Neural progenitor cell (in vitro differentiated cells): ENCODE data around the gene C22orf31. TPM values are rescaled to one million over a fixed set of nuclear protein-coding genes. Genes with fewer than 3 reads are reported as not detected.

ENCODE experiments used
- DNase-seq: peaks from one replicate; pipeline ENCODE4 v3.0.0-alpha.2; 2016; ENCODE audit warnings: low spot score
- H2AFZ ChIP-seq: fragments of 200-600 bp; sonication (generic); replicated peaks from 2 replicates; pipeline ENCODE4 v1.6.1; 2016; ENCODE audit warnings: antibody characterized with exemption
- H3F3A ChIP-seq: fragments of 200-600 bp; sonication (generic); 2 replicates; pipeline ENCODE4 v1.6.1; 2016; ENCODE audit warnings: antibody characterized with exemption, low read depth
- H3K27ac ChIP-seq: fragments of 200-600 bp; sonication (generic); 2 replicates; pipeline ENCODE4 v1.5.1; 2016; ENCODE audit warnings: mild to moderate bottlenecking
- H3K27me3 ChIP-seq: fragments of 200-600 bp; sonication (generic); 2 replicates; pipeline ENCODE4 v1.6.1; 2016; ENCODE audit warnings: mild to moderate bottlenecking, moderate library complexity
- H3K36me3 ChIP-seq: fragments of 200-600 bp; sonication (generic); 2 replicates; pipeline ENCODE4 v1.5.1; 2016
- H3K4me1 ChIP-seq: fragments of 200-600 bp; sonication (generic); 2 replicates; pipeline ENCODE4 v1.6.1; 2016; ENCODE audit warnings: mixed run types
- H3K4me2 ChIP-seq: fragments of 200-600 bp; sonication (generic); 2 replicates; pipeline ENCODE4 v1.6.1; 2016
- H3K4me3 ChIP-seq: fragments of 200-600 bp; sonication (generic); 2 replicates; pipeline ENCODE4 v1.5.1; 2016
- H3K79me2 ChIP-seq: fragments of 200-600 bp; sonication (generic); 2 replicates; pipeline ENCODE4 v1.6.1; 2016; ENCODE audit warnings: low read depth
- H3K9ac ChIP-seq: fragments of 200-600 bp; sonication (generic); 2 replicates; pipeline ENCODE4 v1.6.1; 2016
- H3K9me3 ChIP-seq: fragments of 200-600 bp; sonication (generic); 2 replicates; pipeline ENCODE4 v1.5.1; 2016; ENCODE audit warnings: low read depth
- H4K20me1 ChIP-seq: fragments of 200-600 bp; sonication (generic); 2 replicates; pipeline ENCODE4 v1.6.1; 2016; ENCODE audit warnings: low read depth
- H3K27ac Mint-ChIP-seq: 3 replicates; pipeline ENCODE4 v1.8.0; 2021; ENCODE audit warnings: mixed read lengths
- H3K27me3 Mint-ChIP-seq: 2 replicates; pipeline ENCODE4 v1.8.0; 2022; ENCODE audit warnings: low read depth, mild to moderate bottlenecking, inconsistent platforms, moderate library complexity, mixed read lengths; ENCODE audit not compliant: insufficient read depth
- H3K36me3 Mint-ChIP-seq: 3 replicates; pipeline ENCODE4 v1.8.0; 2021; ENCODE audit warnings: mixed read lengths
- H3K4me1 Mint-ChIP-seq: 3 replicates; pipeline ENCODE4 v1.8.0; 2021; ENCODE audit warnings: mixed read lengths
- H3K4me3 Mint-ChIP-seq: 3 replicates; pipeline ENCODE4 v1.8.0; 2021; ENCODE audit warnings: mild to moderate bottlenecking, moderate library complexity, mixed read lengths
- H3K9me3 Mint-ChIP-seq: 3 replicates; pipeline ENCODE4 v1.8.0; 2020; ENCODE audit warnings: mixed read lengths
- EZH2 ChIP-seq: fragments of 200-600 bp; sonication (generic); IDR thresholded peaks from 2 replicates; pipeline ENCODE4 v1.6.1; 2017; ENCODE audit warnings: antibody characterized with exemption, mild to moderate bottlenecking, moderate library complexity
- EZH2phosphoT487 ChIP-seq: fragments of 200-600 bp; sonication (generic); IDR thresholded peaks from 2 replicates; pipeline ENCODE4 v1.6.1; 2017; ENCODE audit warnings: antibody characterized with exemption
- total RNA-seq: library from RNA; depleted of rRNA; stranded (reverse); fragments of >200 nt; gene quantifications from 2 replicates; pipeline ENCODE4 v1.2.3, GENCODE V29; 2015; ENCODE audit warnings: low replicate concordance
- TF ChIP-seq, protein P1 (sequence below): fragments of 200-600 bp; sonication (generic); IDR thresholded peaks from 2 replicates; pipeline ENCODE4 v1.5.1; 2017; ENCODE audit warnings: antibody characterized with exemption, mild to moderate bottlenecking

The C22orf31 gene
- total RNA-seq, 1 donor from 2014 or later: not detected

DNA sequence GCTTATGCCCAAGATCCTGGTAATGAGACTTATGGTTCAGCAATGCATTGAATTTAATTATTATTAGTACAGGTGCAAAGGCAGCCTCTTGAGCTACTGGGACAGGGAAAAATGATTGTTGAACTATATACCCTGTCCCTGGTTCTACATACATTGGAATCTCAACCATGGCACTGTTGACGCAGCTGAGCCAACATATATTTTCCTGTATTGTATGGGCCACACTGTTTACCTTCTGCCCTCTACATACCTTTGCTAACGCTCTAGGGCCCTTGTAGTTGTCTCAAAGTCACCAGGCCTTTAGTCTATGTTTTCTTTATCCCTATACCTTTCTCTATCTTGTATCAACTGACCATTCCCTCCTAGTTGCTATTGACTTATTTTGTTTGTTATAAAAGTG lies 33.8 kb upstream of the C22orf31 start:
- no peak overlapping the region for H3K27ac Mint-ChIP-seq
- no peak overlapping the region for H3K4me3 Mint-ChIP-seq
- DNase-seq: no peak

DNA sequence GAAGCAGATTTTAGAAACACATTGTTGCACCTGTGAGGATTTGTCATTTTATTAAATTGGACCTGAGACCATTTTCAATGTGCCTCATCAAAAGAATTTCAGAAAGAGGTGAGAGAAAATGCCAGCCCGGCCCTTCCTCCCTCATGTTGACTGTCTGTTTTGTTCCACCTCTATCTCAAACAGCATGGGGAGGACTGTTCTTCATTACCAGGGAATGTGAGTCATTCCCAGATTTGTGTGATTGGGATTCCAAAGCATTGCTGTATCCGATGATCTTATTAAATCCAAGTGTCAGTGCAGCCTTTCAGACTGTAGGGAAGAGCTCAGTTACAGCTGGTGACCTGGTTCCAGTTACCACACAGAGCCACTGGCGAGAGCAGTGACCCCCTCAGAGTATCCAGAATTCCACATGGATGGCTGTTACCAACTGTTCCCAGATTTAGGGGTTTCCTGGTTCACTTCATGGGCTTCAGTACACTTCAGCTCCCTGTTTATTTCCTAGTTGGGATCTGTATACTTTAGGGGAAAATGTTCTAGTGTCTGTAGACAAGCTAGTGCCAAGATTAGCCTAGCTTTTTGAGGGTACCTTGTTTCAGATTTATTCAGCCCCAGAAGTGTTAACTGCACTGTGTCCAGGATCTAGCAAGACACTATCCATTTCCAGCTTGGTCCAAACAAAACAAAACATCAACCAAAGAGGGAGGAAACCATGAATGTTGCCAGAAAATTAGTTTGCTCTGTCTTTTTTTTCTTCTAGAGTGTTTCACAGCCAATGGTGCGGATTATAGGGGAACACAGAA lies 32.1 kb upstream of the C22orf31 start:
- no peaks in the 10 kb centered on the region for H3K9me3 ChIP-seq
- H3K27ac ChIP-seq: no peak overlapping the region
- no peaks in the 10 kb centered on the region for H3K79me2 ChIP-seq
- no peak overlapping the region for H3K4me2 ChIP-seq
- DNase-seq: no peak
- TF ChIP-seq EZH2 (no peak), EZH2phosphoT487 (no peak)
- TF ChIP-seq, protein P1, sequence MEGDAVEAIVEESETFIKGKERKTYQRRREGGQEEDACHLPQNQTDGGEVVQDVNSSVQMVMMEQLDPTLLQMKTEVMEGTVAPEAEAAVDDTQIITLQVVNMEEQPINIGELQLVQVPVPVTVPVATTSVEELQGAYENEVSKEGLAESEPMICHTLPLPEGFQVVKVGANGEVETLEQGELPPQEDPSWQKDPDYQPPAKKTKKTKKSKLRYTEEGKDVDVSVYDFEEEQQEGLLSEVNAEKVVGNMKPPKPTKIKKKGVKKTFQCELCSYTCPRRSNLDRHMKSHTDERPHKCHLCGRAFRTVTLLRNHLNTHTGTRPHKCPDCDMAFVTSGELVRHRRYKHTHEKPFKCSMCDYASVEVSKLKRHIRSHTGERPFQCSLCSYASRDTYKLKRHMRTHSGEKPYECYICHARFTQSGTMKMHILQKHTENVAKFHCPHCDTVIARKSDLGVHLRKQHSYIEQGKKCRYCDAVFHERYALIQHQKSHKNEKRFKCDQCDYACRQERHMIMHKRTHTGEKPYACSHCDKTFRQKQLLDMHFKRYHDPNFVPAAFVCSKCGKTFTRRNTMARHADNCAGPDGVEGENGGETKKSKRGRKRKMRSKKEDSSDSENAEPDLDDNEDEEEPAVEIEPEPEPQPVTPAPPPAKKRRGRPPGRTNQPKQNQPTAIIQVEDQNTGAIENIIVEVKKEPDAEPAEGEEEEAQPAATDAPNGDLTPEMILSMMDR: no peak
- H3K27me3 Mint-ChIP-seq: peaks cover 4% of the 10 kb centered on the region
- H3F3A ChIP-seq: peaks cover 13% of the 10 kb centered on the region
- H3K4me3 Mint-ChIP-seq: no peak overlapping the region
- no peak overlapping the region for H2AFZ ChIP-seq
- peaks cover 38% of the 10 kb centered on the region for H3K4me1 Mint-ChIP-seq
- H3K36me3 ChIP-seq: no peaks in the 10 kb centered on the region
- H3K4me3 ChIP-seq: no peak overlapping the region
- no peaks in the 10 kb centered on the region for H3K9me3 Mint-ChIP-seq
- H3K27me3 ChIP-seq: no peaks in the 10 kb centered on the region
- peaks cover 15% of the 10 kb centered on the region for H3K4me1 ChIP-seq
- H3K27ac Mint-ChIP-seq: no peak overlapping the region
- H4K20me1 ChIP-seq: no peaks in the 10 kb centered on the region
- H3K36me3 Mint-ChIP-seq: peaks cover 10% of the 10 kb centered on the region
- no peak overlapping the region for H3K9ac ChIP-seq

More for the DNA sequence above, 33.8 kb upstream of the C22orf31 start:
- H4K20me1 ChIP-seq: no peaks in the 10 kb centered on the region
- no peaks in the 10 kb centered on the region for H3K36me3 ChIP-seq
- H3K79me2 ChIP-seq: no peaks in the 10 kb centered on the region
- no peak overlapping the region for H3K9ac ChIP-seq
- no peaks in the 10 kb centered on the region for H3K9me3 Mint-ChIP-seq
- TF ChIP-seq, protein P1: no peak
- TF ChIP-seq EZH2 (no peak), EZH2phosphoT487 (no peak)
- H3K27me3 Mint-ChIP-seq: peaks cover 2% of the 10 kb centered on the region
- no peak overlapping the region for H2AFZ ChIP-seq
- peaks cover 34% of the 10 kb centered on the region for H3K4me1 Mint-ChIP-seq
- peaks cover 13% of the 10 kb centered on the region for H3F3A ChIP-seq
- H3K36me3 Mint-ChIP-seq: peaks cover 10% of the 10 kb centered on the region
- no peak overlapping the region for H3K4me3 ChIP-seq
- H3K27ac ChIP-seq: no peak overlapping the region
- H3K4me2 ChIP-seq: no peak overlapping the region
- H3K4me1 ChIP-seq: peaks cover 15% of the 10 kb centered on the region
- no peaks in the 10 kb centered on the region for H3K27me3 ChIP-seq
- H3K9me3 ChIP-seq: no peaks in the 10 kb centered on the region

DNA sequence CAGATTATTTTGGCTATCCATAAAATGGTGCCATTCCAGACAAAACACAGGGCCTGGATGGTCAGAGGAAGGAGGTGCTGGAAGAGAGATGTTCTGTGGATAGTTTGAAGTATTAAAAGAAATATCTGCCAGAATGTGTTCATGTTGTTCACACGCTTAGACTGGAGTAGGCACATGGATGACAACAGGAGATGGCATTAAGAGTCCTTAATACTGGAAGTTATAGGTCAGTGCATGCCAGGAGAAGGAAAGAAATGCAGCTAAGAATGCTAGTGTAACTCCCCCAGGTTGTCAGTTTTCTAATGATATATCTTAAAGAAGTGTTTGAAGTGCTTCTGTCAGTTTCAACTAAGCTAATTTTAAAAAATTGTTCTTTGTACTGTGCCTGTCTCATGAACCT lies 31.4 kb upstream of the C22orf31 start:
- H3K27ac Mint-ChIP-seq: no peak overlapping the region
- Histone ChIP-seq H3K4me2 (no peak overlapping the region), H2AFZ (no peak overlapping the region), H4K20me1 (no peaks in the 10 kb centered on the region), H3K4me3 (no peak overlapping the region), H3F3A (peaks cover 13% of the 10 kb centered on the region), H3K4me1 (peaks cover 15% of the 10 kb centered on the region), H3K27ac (no peak overlapping the region), H3K9me3 (no peaks in the 10 kb centered on the region), H3K9ac (no peak overlapping the region), H3K27me3 (no peaks in the 10 kb centered on the region), H3K36me3 (no peaks in the 10 kb centered on the region), H3K79me2 (no peaks in the 10 kb centered on the region)
- no peak overlapping the region for H3K4me3 Mint-ChIP-seq
- H3K4me1 Mint-ChIP-seq: peaks cover 36% of the 10 kb centered on the region
- peaks cover 10% of the 10 kb centered on the region for H3K36me3 Mint-ChIP-seq
- no peak for TF ChIP-seq EZH2phosphoT487
- TF ChIP-seq, protein P1: no peak
- TF ChIP-seq EZH2: no peak
- H3K27me3 Mint-ChIP-seq: peaks cover 4% of the 10 kb centered on the region
- H3K9me3 Mint-ChIP-seq: no peaks in the 10 kb centered on the region
- DNase-seq: no peak
